Esophagus mucosa (tissue), 1 donor: ENCODE measurements around the gene TRIM6. TPM values are rescaled to one million over a fixed set of nuclear protein-coding genes. Genes with fewer than 3 reads are reported as not detected.
"Not testable (repeated sequence)": the region's sequence is repeated elsewhere in the genome, so short reads cannot be mapped to it uniquely, and the experiment has no call there.

ENCODE experiments used
- ATAC-seq: fragments of 200-7000 bp; cut with Tn5 transposase; one replicate; pipeline ENCODE4 v1.9.1; 2020
- total RNA-seq: library from RNA; stranded (reverse); gene quantifications from one replicate; pipeline ENCODE4 v1.2.4, GENCODE V29; 2023
- donor health status: DM: yes; HTN: yes; CAD: no.

TRIM6 gene
- total RNA-seq, result 7.7 TPM

GRCh38 chr11:5596607-5597201 is at the start of gene TRIM6:
Gene TRIM6, plus strand, starts transcription at chr11:5596637. Its CDS starts 261 bp downstream, at chr11:5596898.
- ATAC-seq, result peak; percentile 54

GRCh38 chr11:5547982-5548381 is 48.5 kb upstream of the TRIM6 start:
- no peak for ATAC-seq

GRCh38 chr11:5548440-5548839 is 48.0 kb upstream of the TRIM6 start, which contains the start of gene OR52H1:
Gene OR52H1, minus strand, starts transcription at chr11:5548540. Its CDS starts 3,035 bp downstream, at chr11:5545505.
- ATAC-seq, result no peak

- no peak for ATAC-seq
Measured at GRCh38 chr11:5550440-5551095, 45.9 kb upstream of the TRIM6 start.

- ATAC-seq, result no peak
Measured at GRCh38 chr11:5553343-5553742, 43.1 kb upstream of the TRIM6 start.

- ATAC-seq, result no peak
Measured at GRCh38 chr11:5556596-5557188, 39.7 kb upstream of the TRIM6 start.

GRCh38 chr11:5557751-5558150 is 38.7 kb upstream of the TRIM6 start:
- no peak for ATAC-seq

- peak; percentile 60 for ATAC-seq
Measured at GRCh38 chr11:5564259-5565019, 32.0 kb upstream of the TRIM6 start.

- ATAC-seq, result no peak
Measured at GRCh38 chr11:5574654-5575053, 21.8 kb upstream of the TRIM6 start.

GRCh38 chr11:5575152-5575551 is 21.3 kb upstream of the TRIM6 start:
- ATAC-seq, result no peak

GRCh38 chr11:5577101-5577500 is 19.3 kb upstream of the TRIM6 start:
- no peak for ATAC-seq

GRCh38 chr11:5580577-5580976 is 15.9 kb upstream of the TRIM6 start, which contains the start of gene OR52B6:
Gene OR52B6, plus strand, starts transcription at chr11:5580877. Its CDS starts 0 bp downstream, at chr11:5580877.
- ATAC-seq, result no peak

- no peak for ATAC-seq
Measured at GRCh38 chr11:5581014-5581413, 15.4 kb upstream of the TRIM6 start.

GRCh38 chr11:5584458-5584857 is 12.0 kb upstream of the TRIM6 start:
- not testable (repeated sequence) for ATAC-seq

- ATAC-seq, result not testable (repeated sequence)
Measured at GRCh38 chr11:5589906-5590305, 6.5 kb upstream of the TRIM6 start.

- ATAC-seq, result no peak
Measured at GRCh38 chr11:5591613-5592012, 4.8 kb upstream of the TRIM6 start.

- no peak for ATAC-seq
Measured at GRCh38 chr11:5592615-5593014, 3.8 kb upstream of the TRIM6 start.

- ATAC-seq, result no peak
Measured at GRCh38 chr11:5593146-5593545, 3.3 kb upstream of the TRIM6 start.

- ATAC-seq, result no peak
Measured at GRCh38 chr11:5597953-5598352, 1.5 kb downstream of the TRIM6 start.

GRCh38 chr11:5600374-5600851 is 4.0 kb downstream of the TRIM6 start:
- peak; percentile 79 for ATAC-seq

GRCh38 chr11:5602791-5603190 is 6.4 kb downstream of the TRIM6 start:
- ATAC-seq, result not testable (repeated sequence)

- no peak for ATAC-seq
Measured at GRCh38 chr11:5603326-5603725, 6.9 kb downstream of the TRIM6 start.

- no peak for ATAC-seq
Measured at GRCh38 chr11:5604896-5605295, 8.5 kb downstream of the TRIM6 start.
